Germinal center (tissue), 1 donor: ENCODE data around the gene ACBD5.
"Not testable (repeated sequence)": the region's sequence is repeated elsewhere in the genome, so short reads cannot be mapped to it uniquely, and the experiment has no call there.

Experiments
- DNase-seq: peaks from one replicate; pipeline ENCODE4 v3.0.0; 2012; ENCODE audit warnings: mixed read lengths, low spot score

The ACBD5 gene

DNA sequence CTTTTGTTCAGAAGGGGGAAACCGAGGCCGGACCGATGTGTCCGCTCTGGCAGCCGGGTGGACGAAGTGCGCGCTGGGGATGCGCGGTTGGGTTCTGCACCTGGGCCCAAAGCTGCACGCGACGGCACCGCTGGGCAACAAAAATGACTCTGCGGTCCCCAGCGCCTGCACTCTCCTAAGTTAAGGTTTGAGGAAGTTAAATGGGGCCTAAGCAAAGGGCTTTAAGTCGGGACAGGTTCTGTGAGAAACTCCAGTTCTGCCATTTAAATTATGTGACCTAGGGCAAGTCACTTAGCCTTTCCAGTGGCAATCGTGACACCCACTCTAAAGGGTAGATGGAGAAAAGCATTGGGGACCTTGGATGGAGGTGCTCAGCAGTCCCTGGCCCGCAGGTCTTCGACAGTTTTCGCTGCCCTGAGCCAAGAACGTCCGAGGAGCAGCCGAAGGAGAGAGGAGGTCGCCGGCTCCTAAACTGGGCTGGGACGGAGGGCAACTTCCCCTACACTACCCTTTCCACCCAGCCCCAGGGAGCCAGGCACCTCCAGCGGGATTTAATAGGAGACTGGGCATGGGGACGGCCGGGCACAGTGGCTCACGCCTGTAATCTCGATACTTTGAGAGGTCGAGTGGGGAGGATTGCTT is 534 bp upstream of the ACBD5 start:
- DNase-seq: peak; percentile 54

DNA sequence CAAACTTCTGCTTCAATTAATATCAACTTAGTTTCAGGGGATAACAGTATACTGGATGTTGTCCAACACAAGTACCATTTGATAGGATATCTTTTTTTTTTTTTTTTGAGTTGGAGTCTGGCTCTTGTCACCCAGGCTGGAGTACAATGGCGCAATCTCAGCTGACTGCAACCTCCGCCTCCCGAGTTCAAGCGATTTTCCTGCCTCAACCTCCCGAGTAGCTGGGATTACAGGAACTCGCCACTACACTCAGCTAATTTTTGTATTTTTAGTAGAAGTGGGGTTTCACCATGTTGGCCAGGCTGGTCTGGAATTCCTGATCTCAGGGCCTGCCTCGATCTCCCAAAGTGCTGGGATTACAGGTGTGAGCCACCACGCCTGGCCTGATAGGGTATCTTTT is 3.1 kb downstream of the ACBD5 start:
- DNase-seq: not testable (repeated sequence)

DNA sequence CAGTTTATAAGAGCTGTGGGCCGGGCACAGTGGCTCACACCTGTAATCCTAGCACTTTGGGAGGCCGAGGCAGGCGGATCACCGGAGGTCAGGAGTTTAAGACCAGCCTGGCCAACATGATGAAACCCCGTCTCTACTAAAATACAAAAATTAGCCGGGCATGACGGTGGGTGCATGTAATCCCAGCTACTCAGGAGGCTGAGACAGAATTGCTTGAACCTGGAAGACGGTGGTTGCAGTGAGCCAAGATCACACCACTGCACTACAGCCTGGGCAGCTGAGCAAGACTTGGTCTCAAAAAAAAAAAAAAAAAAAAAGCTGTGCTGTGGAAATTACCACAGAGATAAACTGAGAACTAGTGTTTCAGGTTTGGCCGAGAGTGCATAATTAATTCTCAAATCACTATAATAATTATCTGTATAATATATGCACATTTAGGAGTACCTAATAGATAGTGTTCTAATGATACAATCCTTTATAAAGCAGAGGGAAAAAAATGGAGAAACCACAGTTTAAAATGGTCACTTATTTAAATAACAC is 3.9 kb downstream of the ACBD5 start:
- not testable (repeated sequence) for DNase-seq

- DNase-seq: no peak
These were observed 4.9 kb downstream of the ACBD5 start for GRCh38 chr10:27235706-27236105.

DNA sequence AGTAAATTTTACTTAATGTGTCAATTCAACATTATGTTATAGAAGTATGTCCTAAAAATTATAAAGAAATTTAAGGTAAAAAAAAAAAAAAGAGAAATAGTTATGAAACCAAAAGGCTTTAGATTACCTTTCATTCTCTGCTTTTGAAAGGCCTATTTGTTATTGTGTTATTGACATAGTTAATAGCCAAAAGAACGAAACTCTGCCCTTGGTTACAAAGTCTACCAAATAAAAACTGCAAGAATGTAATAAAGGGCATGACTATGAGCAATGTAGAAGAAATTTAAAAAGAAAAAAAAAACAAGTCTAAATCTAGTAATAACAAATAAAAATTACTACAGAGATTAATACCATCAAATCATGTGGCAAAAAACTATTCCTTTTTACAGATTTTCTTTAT is 10.6 kb downstream of the ACBD5 start:
- no peak for DNase-seq

DNA sequence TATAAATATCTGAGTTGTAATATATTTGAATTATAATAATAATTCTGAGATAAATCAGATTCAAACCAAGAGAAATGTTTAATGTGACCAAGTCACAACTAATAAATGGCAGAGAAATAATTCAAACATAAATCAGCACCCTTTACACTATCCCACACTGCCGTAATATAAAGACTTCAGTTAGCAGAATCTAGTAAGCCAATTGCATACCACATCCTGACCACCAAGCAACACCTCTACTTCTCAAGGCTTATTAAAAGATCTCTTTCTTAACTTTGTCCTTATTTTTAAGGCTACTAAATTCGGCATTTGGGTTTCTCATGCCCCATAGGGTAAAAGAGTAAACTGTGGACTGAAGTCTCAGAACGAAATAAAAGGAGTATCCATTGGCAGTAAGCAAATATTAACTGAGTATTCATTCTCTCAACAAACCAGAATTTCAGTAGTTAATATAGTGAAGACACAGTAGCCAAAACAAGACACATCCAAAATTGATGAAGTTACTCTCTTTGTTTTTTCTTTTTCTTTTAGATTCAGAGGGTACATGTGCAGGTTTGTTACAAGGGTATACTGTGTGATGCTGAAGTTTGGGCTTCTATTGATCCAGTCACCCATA is 14.8 kb downstream of the ACBD5 start:
- no peak for DNase-seq

GRCh38 chr10:27225011-27225590 is 15.5 kb downstream of the ACBD5 start:
- DNase-seq: no peak

DNA sequence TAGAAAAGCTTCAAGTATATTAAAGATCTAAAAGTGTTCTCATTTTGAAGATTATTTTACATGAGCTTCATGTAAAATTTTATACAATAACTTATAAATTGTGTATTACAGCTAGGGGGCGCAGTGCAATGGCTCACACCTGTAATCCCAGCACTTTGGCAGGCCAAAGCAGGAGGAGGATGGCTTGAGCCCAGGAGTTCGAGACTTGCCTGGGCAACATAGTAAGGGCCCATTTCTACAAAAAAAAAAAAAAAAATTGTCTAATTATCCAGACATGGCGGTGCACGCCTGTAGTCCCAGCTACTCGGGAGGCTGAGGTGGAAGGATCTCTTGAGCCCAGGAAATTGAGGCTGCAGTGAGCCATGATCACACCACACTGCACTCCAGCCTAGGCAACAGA is 16.6 kb downstream of the ACBD5 start:
- DNase-seq: peak; percentile 17

- DNase-seq: no peak
These were observed 33.2 kb downstream of the ACBD5 start for GRCh38 chr10:27207350-27207749.

GRCh38 chr10:27203806-27204205 is 36.8 kb downstream of the ACBD5 start:
- DNase-seq: no peak

GRCh38 chr10:27197980-27198620 is 42.5 kb downstream of the ACBD5 start:
- no peak for DNase-seq

GRCh38 chr10:27192284-27192683 is 48.3 kb downstream of the ACBD5 start:
- DNase-seq: no peak

- DNase-seq: no peak
These were observed 50.1 kb downstream of the ACBD5 start for GRCh38 chr10:27190508-27190907.

- DNase-seq: no peak
These were observed 51.7 kb downstream of the ACBD5 start for GRCh38 chr10:27188897-27189296.

GRCh38 chr10:27188259-27188658 is 52.3 kb downstream of the ACBD5 start:
- DNase-seq: no peak

GRCh38 chr10:27169849-27170248 is 70.7 kb downstream of the ACBD5 start:
- no peak for DNase-seq

GRCh38 chr10:27158421-27158820 is 82.2 kb downstream of the ACBD5 start:
- no peak for DNase-seq

DNA sequence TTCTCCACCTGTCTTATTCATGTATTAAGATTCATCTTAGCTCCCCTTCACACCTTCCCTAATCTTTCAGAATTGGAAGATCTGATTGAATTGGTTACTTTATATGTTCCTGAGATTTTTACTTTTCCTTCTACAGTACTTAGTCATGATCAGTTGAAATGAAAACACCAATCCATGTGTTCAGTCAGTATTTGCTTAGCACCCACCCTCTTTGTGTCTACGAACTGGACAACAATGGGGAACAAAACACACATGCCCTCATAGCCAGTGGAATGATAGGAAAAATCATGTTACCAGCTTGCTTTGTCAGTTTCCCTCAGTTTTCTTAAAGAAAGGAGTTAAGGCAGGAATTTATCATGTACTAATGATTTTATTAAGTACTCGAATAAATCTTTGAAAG is 83.4 kb downstream of the ACBD5 start:
- DNase-seq: no peak

DNA sequence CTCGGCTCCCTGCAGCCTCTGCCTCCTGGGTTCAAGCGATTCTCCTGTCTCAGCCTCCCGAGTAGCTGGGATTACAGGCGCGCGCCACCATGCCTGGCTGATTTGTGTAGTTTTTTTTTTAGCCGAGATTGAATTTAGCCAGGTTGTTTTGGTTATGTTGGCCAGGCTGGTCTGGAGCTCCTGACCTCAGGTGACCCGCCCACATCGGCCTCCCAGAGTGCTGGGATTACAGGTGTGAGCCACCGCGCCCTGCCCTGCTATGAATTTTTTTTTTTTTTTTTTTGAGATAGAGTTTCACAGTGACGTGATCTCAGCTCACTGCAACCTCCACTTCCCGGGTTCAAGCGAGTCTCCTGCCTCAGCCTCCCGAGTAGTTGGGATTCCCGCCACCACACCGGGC is 84.0 kb downstream of the ACBD5 start:
- DNase-seq: not testable (repeated sequence)

DNA sequence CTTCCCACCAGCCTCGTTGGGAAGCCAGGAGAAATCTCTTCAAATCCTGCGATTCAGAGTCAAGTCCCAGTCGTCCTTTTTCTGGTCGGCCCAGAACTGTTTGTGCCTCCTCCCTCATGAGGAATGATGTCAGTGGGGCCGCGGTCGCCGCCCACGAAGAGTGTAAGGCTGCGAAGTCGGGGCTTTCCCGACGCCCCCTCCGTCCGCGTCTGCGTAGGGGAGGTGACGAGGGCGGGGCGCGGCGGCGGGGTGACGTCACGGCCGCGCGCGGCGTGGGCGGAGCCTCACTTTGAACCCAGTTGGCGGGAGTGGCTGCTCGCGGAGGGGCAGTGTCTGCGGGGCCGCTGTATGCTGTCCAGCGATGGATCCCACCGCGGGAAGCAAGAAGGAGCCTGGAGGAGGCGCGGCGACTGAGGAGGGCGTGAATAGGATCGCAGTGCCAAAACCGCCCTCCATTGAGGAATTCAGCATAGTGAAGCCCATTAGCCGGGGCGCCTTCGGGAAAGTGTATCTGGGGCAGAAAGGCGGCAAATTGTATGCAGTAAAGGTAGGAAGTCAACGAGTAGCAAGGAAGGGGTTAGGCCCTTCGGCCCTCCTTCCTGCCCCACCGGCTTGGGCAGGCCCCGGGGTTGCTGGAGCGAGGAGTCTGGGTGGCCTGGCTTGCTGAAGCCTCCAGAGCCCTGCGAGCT is 85.4 kb downstream of the ACBD5 start, which contains the start of gene MASTL:
TSS of gene MASTL (plus strand) at position 287 of the 689 bp plus-strand sequence. CDS start at position 362, 75 bp downstream.
- peak; percentile 96 for DNase-seq

- DNase-seq: no peak
These were observed 86.8 kb downstream of the ACBD5 start for GRCh38 chr10:27153845-27154193.

DNA sequence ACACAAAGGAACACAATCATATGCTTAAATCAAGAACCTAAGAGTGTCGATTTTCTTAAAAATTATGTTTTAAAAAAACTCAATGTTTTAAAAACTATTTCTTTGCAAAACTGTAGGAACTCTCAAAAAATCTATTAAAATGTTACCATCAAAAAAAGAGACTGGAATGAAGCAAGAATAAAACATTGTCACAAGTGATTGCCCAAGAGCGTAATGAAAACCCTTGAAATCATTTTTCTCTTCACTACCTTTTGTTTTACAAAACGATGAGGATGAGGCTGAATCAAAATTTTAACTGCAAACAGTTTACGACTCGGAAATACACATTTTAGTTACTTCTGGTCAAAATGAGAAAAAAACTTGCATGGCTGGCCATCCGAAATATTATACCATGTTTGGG is 87.3 kb downstream of the ACBD5 start:
- DNase-seq: no peak
